ENCODE measurements around the gene CNPY3.

CNPY3 gene

DNA sequence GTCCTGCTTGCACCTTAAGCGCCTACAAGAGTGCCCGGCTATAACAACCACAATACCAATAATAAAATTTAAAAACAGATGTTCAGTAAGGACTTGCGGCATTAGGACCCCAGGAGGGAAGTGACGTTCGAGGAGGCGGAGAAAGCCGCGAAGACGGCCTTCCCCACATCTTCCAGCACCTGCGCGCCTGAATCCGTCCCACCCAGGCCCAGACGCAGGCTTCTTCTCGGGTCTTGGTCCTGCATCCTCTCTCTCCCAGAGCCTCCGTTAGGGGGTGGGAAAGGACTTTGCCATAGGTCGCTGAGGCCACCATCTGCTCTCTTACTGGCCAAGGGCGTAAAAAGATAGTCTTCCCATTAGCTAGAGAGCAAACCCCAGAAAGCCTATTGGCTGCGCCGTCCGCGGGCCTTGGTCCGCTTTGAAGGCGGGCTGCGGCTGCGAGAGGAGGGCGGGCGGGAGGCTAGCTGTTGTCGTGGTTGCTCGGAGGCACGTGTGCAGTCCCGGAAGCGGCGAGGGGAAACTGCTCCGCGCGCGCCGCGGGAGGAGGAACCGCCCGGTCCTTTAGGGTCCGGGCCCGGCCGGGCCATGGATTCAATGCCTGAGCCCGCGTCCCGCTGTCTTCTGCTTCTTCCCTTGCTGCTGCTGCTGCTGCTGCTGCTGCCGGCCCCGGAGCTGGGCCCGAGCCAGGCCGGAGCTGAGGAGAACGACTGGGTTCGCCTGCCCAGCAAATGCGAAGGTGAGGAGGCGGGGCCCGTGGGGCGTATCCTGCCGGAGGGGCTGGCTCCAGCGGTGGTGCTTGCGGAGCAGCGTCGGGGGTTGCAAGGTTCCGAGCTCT is at the start of gene CNPY3 (continued):
- TF ChIP-seq ZSCAN5A (tag by site-specific recombination; IDR thresholded peaks at IDR 0.05) (peak; percentile 73; the same call in 1 of the 2 replicates), SP7 (tag by site-specific recombination; IDR thresholded peaks at IDR 0.05) (peak; percentile 92), ZNF239 (tag by site-specific recombination; IDR thresholded peaks at IDR 0.05) (no peak), ZNF19 (tag by site-specific recombination; IDR thresholded peaks at IDR 0.05; ENCODE audit: low read depth) (no peak), ZNF335 (tag by site-specific recombination; conservative IDR thresholded peaks at IDR 0.05) (peak; percentile 98), ZNF76 (tag by site-specific recombination; IDR thresholded peaks at IDR 0.05; ENCODE audit: borderline replicate concordance, low read depth) (peak; percentile 77), ZNF214 (tag by site-specific recombination; IDR thresholded peaks at IDR 0.05; ENCODE audit: borderline replicate concordance) (no peak), SP2 (tag by site-specific recombination; IDR thresholded peaks at IDR 0.05) (peak; percentile 96), ZNF433 (tag by site-specific recombination; IDR thresholded peaks at IDR 0.05; ENCODE audit: low read depth) (no peak), ZNF366 (tag by site-specific recombination; conservative IDR thresholded peaks at IDR 0.05) (peak; percentile 91), ZNF558 (tag by site-specific recombination; IDR thresholded peaks at IDR 0.05) (peak; percentile 15; the same call in 1 of the 2 replicates), ZNF354C (tag by site-specific recombination; IDR thresholded peaks at IDR 0.05; ENCODE audit: borderline replicate concordance, low read depth) (no peak), ZNF561 (tag by site-specific recombination; IDR thresholded peaks at IDR 0.05; ENCODE audit: borderline replicate concordance) (peak; percentile 83; the same call in 1 of the 2 replicates), ZNF610 (tag by site-specific recombination; IDR thresholded peaks at IDR 0.05; ENCODE audit: borderline replicate concordance) (peak; percentile 51), ZBTB10 (tag by site-specific recombination; IDR thresholded peaks at IDR 0.05) (peak; percentile 70), ZNF202 (tag by site-specific recombination; IDR thresholded peaks at IDR 0.05; ENCODE audit: borderline replicate concordance) (no peak), ZNF184 (tag by site-specific recombination; IDR thresholded peaks at IDR 0.05) (no peak), YY1 (tag by site-specific recombination; IDR thresholded peaks at IDR 0.05) (peak; percentile 62; the same call in 1 of the 2 replicates), ZNF341 (tag by site-specific recombination; IDR thresholded peaks at IDR 0.05; ENCODE audit: low read depth) (peak; percentile 96), GLIS1 (tag by site-specific recombination; IDR thresholded peaks at IDR 0.05) (peak; percentile 56), ZNF624 (tag by site-specific recombination; IDR thresholded peaks at IDR 0.05) (no peak), OVOL3 (tag by site-specific recombination; IDR thresholded peaks at IDR 0.05) (peak; percentile 100), GLIS2 (tag by site-specific recombination; IDR thresholded peaks at IDR 0.05) (peak; percentile 93), ZNF501 (tag by site-specific recombination; IDR thresholded peaks at IDR 0.05) (peak; percentile 90)
- TF ChIP-seq, protein P1, sequence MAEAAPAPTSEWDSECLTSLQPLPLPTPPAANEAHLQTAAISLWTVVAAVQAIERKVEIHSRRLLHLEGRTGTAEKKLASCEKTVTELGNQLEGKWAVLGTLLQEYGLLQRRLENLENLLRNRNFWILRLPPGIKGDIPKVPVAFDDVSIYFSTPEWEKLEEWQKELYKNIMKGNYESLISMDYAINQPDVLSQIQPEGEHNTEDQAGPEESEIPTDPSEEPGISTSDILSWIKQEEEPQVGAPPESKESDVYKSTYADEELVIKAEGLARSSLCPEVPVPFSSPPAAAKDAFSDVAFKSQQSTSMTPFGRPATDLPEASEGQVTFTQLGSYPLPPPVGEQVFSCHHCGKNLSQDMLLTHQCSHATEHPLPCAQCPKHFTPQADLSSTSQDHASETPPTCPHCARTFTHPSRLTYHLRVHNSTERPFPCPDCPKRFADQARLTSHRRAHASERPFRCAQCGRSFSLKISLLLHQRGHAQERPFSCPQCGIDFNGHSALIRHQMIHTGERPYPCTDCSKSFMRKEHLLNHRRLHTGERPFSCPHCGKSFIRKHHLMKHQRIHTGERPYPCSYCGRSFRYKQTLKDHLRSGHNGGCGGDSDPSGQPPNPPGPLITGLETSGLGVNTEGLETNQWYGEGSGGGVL (tag by site-specific recombination; IDR thresholded peaks at IDR 0.05), result no peak
- TF ChIP-seq, protein P2, sequence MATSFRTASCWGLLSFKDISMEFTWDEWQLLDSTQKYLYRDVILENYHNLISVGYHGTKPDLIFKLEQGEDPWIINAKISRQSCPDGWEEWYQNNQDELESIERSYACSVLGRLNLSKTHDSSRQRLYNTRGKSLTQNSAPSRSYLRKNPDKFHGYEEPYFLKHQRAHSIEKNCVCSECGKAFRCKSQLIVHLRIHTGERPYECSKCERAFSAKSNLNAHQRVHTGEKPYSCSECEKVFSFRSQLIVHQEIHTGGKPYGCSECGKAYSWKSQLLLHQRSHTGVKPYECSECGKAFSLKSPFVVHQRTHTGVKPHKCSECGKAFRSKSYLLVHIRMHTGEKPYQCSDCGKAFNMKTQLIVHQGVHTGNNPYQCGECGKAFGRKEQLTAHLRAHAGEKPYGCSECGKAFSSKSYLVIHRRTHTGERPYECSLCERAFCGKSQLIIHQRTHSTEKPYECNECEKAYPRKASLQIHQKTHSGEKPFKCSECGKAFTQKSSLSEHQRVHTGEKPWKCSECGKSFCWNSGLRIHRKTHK (tag by site-specific recombination; IDR thresholded peaks at IDR 0.05), result no peak
- TF ChIP-seq, protein P3, sequence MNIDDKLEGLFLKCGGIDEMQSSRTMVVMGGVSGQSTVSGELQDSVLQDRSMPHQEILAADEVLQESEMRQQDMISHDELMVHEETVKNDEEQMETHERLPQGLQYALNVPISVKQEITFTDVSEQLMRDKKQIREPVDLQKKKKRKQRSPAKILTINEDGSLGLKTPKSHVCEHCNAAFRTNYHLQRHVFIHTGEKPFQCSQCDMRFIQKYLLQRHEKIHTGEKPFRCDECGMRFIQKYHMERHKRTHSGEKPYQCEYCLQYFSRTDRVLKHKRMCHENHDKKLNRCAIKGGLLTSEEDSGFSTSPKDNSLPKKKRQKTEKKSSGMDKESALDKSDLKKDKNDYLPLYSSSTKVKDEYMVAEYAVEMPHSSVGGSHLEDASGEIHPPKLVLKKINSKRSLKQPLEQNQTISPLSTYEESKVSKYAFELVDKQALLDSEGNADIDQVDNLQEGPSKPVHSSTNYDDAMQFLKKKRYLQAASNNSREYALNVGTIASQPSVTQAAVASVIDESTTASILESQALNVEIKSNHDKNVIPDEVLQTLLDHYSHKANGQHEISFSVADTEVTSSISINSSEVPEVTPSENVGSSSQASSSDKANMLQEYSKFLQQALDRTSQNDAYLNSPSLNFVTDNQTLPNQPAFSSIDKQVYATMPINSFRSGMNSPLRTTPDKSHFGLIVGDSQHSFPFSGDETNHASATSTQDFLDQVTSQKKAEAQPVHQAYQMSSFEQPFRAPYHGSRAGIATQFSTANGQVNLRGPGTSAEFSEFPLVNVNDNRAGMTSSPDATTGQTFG (tag by site-specific recombination; IDR thresholded peaks at IDR 0.05; ENCODE audit: borderline replicate concordance), result no peak
